Neural crest cell (in vitro differentiated cells): ENCODE results near the gene DAPK1. TPM values are rescaled to one million over a fixed set of nuclear protein-coding genes. Genes with fewer than 3 reads are reported as not detected.

Experiments
- DNase-seq: peaks from one replicate; pipeline ENCODE4 v3.0.0; 2021; ENCODE audit warnings: low read depth, mixed read lengths, low spot score
- H3K27ac Mint-ChIP-seq: one replicate; pipeline ENCODE4 v1.8.0; 2021; ENCODE audit warnings: mild to moderate bottlenecking, mixed read lengths; ENCODE audit not compliant: unreplicated experiment
- H3K27me3 Mint-ChIP-seq: 2 replicates; pipeline ENCODE4 v1.8.0; 2021; ENCODE audit warnings: low read depth, mild to moderate bottlenecking, mixed read lengths
- H3K36me3 Mint-ChIP-seq: 2 replicates; pipeline ENCODE4 v1.8.0; 2021; ENCODE audit warnings: low read depth, mild to moderate bottlenecking, mixed read lengths
- H3K4me1 Mint-ChIP-seq: 2 replicates; pipeline ENCODE4 v1.8.0; 2021; ENCODE audit warnings: mixed read lengths
- H3K4me3 Mint-ChIP-seq: one replicate; pipeline ENCODE4 v1.8.0; 2021; ENCODE audit warnings: mild to moderate bottlenecking, mixed read lengths
- H3K9me3 Mint-ChIP-seq: 2 replicates; pipeline ENCODE4 v1.8.0; 2021; ENCODE audit warnings: mixed read lengths
- CTCF ChIP-seq: fragments of 200-600 bp; sonication (generic); conservative IDR thresholded peaks from 2 replicates; pipeline ENCODE4 v1.5.0; 2021; ENCODE audit warnings: antibody characterized with exemption, mild to moderate bottlenecking
- total RNA-seq: library from RNA; stranded (reverse); gene quantifications from 2 replicates; pipeline ENCODE4 v1.2.1, GENCODE V29; 2021

The DAPK1 gene
- total RNA-seq, 1 donor from 2014 or later: 62.7 TPM

GRCh38 chr9:87502391-87503221, 4.9 kb downstream of the DAPK1 start:
- peaks cover 15% of the 10 kb centered on the region for H3K36me3 Mint-ChIP-seq

DNA sequence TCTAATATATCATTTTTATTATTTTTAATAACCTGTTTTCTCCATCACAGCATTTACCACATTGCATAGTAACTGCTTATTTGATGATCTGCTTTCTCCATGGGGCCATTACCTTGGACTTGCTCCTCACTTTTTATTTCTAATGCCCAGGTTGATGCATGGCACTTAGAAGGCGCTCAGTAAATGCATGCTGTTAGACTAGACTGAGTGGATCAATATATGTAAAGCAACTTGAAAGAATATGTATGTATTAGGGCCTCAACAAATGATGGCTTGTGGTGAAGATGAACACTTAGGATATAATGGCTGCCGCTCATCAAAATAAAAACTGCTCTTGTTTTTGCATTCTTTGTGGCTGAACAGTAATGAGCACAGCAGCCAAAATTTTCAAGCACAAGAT, 5.8 kb downstream of the DAPK1 start:
- Mint-ChIP-seq H3K9me3 (no peaks in the 10 kb centered on the region), H3K27ac (no peak overlapping the region), H3K36me3 (peaks cover 15% of the 10 kb centered on the region), H3K4me3 (no peak overlapping the region), H3K4me1 (peaks cover 36% of the 10 kb centered on the region), H3K27me3 (no peaks in the 10 kb centered on the region)
- no peak for DNase-seq
- no peak for TF ChIP-seq CTCF

More at GRCh38 chr9:87502391-87503221, 4.9 kb downstream of the DAPK1 start:
- no peaks in the 10 kb centered on the region for H3K9me3 Mint-ChIP-seq
- no peak for DNase-seq
- no peak overlapping the region for H3K27ac Mint-ChIP-seq
- no peaks in the 10 kb centered on the region for H3K27me3 Mint-ChIP-seq
- peaks cover 36% of the 10 kb centered on the region for H3K4me1 Mint-ChIP-seq
- TF ChIP-seq CTCF: no peak
- H3K4me3 Mint-ChIP-seq: no peak overlapping the region

DNA sequence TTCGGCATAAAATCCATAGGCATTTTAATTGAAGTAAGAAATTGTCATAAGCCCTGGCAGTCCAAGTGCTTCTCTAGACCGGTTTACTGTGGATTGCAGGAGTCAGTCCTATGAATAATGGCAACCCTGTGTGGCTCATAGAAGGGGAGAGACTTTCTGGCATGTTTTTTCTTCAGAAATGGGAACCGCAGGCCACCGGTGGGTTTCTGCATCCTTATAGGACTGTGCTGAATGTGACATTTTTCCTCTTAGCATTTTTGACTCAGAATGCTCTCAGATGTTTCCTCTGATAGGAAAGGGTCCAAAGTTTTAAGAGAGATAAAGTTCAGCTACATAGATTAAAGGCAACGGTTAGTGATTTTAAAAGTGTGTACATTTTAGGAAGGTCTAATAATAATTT, 6.3 kb downstream of the DAPK1 start:
- Mint-ChIP-seq H3K4me3 (no peak overlapping the region), H3K36me3 (peaks cover 15% of the 10 kb centered on the region), H3K27ac (no peak overlapping the region), H3K4me1 (peaks cover 32% of the 10 kb centered on the region), H3K27me3 (no peaks in the 10 kb centered on the region), H3K9me3 (no peaks in the 10 kb centered on the region)
- TF ChIP-seq CTCF: no peak
- DNase-seq: no peak

DNA sequence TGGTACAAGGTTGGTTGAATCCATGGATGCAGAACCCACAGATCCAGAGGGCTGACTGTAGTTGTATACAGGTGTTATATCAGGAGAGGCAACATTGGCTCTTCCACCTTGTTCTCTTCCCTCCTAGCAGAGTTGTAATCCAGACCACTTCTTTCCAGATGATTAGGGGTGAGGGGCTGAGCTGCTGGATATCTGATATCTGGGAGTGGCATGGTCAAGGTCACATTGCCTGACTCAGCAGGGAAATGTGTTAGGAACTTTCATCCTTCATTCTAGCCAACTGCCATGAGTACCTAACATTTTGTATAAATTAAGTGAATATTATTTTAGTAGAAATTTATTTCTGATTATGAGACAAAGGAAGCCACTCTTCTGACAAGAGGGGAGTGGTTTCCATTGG, 7.3 kb downstream of the DAPK1 start:
- Mint-ChIP-seq H3K9me3 (no peaks in the 10 kb centered on the region), H3K4me3 (no peak overlapping the region), H3K27ac (no peak overlapping the region), H3K4me1 (peaks cover 22% of the 10 kb centered on the region), H3K27me3 (no peaks in the 10 kb centered on the region), H3K36me3 (peaks cover 19% of the 10 kb centered on the region)
- DNase-seq: no peak
- TF ChIP-seq CTCF: no peak

DNA sequence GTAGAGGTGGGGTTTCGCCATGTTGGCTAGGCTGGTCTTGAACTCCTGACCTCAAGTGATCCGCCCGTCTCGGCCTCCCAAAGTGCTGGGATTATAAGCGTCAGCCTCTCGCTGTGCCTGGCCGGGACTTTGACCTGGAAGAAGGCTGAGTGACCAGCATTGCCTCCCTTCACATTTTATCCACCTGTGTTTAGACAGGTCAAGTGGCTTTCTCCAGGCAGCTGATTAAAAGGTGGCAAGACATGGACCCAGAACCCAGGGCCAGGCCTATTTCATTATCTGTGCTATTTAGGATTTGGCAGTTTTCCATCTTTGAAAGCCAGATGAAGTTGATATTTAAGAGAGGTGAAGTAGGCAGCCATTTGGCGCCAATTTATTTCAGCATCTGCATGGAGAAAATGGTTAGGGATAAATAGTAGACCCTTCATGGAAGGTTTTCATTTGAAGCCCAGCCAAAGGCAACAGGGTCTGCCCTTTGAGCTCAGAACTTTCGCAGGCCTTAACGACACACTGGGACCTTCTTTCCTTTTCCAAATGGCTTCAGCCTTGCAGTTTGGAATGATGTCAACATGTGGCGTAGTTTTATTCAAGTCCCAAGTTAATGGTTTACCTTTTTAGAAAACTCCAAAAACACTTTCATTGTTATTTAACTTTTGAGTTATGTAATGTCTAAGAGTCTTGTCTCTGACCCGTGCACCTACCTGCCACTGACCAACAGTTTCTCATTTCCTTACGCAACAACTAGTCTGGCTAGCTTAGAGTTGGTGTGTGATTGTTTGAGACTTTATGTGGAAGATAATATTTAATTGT, 8.4 kb downstream of the DAPK1 start:
- H3K36me3 Mint-ChIP-seq: peaks cover 22% of the 10 kb centered on the region
- no peaks in the 10 kb centered on the region for H3K27me3 Mint-ChIP-seq
- H3K4me3 Mint-ChIP-seq: no peak overlapping the region
- H3K27ac Mint-ChIP-seq: no peak overlapping the region
- peaks cover 10% of the 10 kb centered on the region for H3K4me1 Mint-ChIP-seq
- H3K9me3 Mint-ChIP-seq: no peaks in the 10 kb centered on the region
- TF ChIP-seq CTCF: no peak
- DNase-seq: no peak
